ENCODE results near the gene MDGA2.

Gene MDGA2

GRCh38 chr14:47490766-47491165 is 184.6 kb downstream of the MDGA2 start:
- no peak for DNase-seq (ENCODE audit: low read depth in 2 of 2, low spot score in 1 of 2)

GRCh38 chr14:47490353-47490752 is 185.1 kb downstream of the MDGA2 start:
- no peak for DNase-seq (ENCODE audit: low read depth in 2 of 2, low spot score in 1 of 2)

- no peak for DNase-seq (ENCODE audit: low read depth in 2 of 2, low spot score in 1 of 2)
Measured at GRCh38 chr14:47485421-47485820, 190.0 kb downstream of the MDGA2 start.

GRCh38 chr14:47483449-47483848 is 192.0 kb downstream of the MDGA2 start:
- DNase-seq (ENCODE audit: low read depth in 2 of 2, low spot score in 1 of 2) = no peak

- DNase-seq (ENCODE audit: low read depth in 2 of 2, low spot score in 1 of 2) = no peak
Measured at GRCh38 chr14:47471075-47471474, 204.3 kb downstream of the MDGA2 start.

GRCh38 chr14:47466916-47467315 is 208.5 kb downstream of the MDGA2 start:
- DNase-seq (ENCODE audit: low read depth in 2 of 2, low spot score in 1 of 2) = no peak

GRCh38 chr14:47454025-47454424 is 221.4 kb downstream of the MDGA2 start:
- no peak for DNase-seq (ENCODE audit: low read depth in 2 of 2, low spot score in 1 of 2)

- no peak for DNase-seq (ENCODE audit: low read depth in 2 of 2, low spot score in 1 of 2)
Measured at GRCh38 chr14:47447076-47447475, 228.3 kb downstream of the MDGA2 start.

GRCh38 chr14:47442211-47442610 is 233.2 kb downstream of the MDGA2 start:
- DNase-seq (ENCODE audit: low read depth in 2 of 2, low spot score in 1 of 2) = no peak

GRCh38 chr14:47439953-47440352 is 235.5 kb downstream of the MDGA2 start:
- DNase-seq (ENCODE audit: low read depth in 2 of 2, low spot score in 1 of 2) = no peak

GRCh38 chr14:47438650-47439140 is 236.7 kb downstream of the MDGA2 start:
- no peak for DNase-seq (ENCODE audit: low read depth in 2 of 2, low spot score in 1 of 2)

- DNase-seq (ENCODE audit: low read depth in 2 of 2, low spot score in 1 of 2) = no peak
Measured at GRCh38 chr14:47435331-47435965, 240.0 kb downstream of the MDGA2 start.

- DNase-seq (ENCODE audit: low read depth in 2 of 2, low spot score in 1 of 2) = no peak
Measured at GRCh38 chr14:47427629-47428028, 247.8 kb downstream of the MDGA2 start.

- DNase-seq (ENCODE audit: low read depth in 2 of 2, low spot score in 1 of 2) = no peak
Measured at GRCh38 chr14:47425302-47425701, 250.1 kb downstream of the MDGA2 start.

GRCh38 chr14:47422191-47422590 is 253.2 kb downstream of the MDGA2 start:
- no peak for DNase-seq (ENCODE audit: low read depth in 2 of 2, low spot score in 1 of 2)

GRCh38 chr14:47411523-47411922 is 263.9 kb downstream of the MDGA2 start:
- DNase-seq (ENCODE audit: low read depth in 2 of 2, low spot score in 1 of 2) = no peak

GRCh38 chr14:47392326-47392725 is 283.1 kb downstream of the MDGA2 start:
- DNase-seq (ENCODE audit: low read depth in 2 of 2, low spot score in 1 of 2) = no peak

GRCh38 chr14:47390831-47391504 is 284.4 kb downstream of the MDGA2 start:
- DNase-seq (ENCODE audit: low read depth in 2 of 2, low spot score in 1 of 2) = no peak

- DNase-seq (ENCODE audit: low read depth in 2 of 2, low spot score in 1 of 2) = no peak
Measured at GRCh38 chr14:47389535-47389934, 285.9 kb downstream of the MDGA2 start.

GRCh38 chr14:47366006-47366405 is 309.4 kb downstream of the MDGA2 start:
- no peak for DNase-seq (ENCODE audit: low read depth in 2 of 2, low spot score in 1 of 2)

GRCh38 chr14:47365233-47365632 is 310.2 kb downstream of the MDGA2 start:
- DNase-seq (ENCODE audit: low read depth in 2 of 2, low spot score in 1 of 2) = no peak

GRCh38 chr14:47353186-47353585 is 322.2 kb downstream of the MDGA2 start:
- no peak for DNase-seq (ENCODE audit: low read depth in 2 of 2, low spot score in 1 of 2)

- no peak for DNase-seq (ENCODE audit: low read depth in 2 of 2, low spot score in 1 of 2)
Measured at GRCh38 chr14:47346849-47347248, 328.6 kb downstream of the MDGA2 start.

Data from stimulated activated CD8-positive, alpha-beta memory T cell treated with anti-CD3 and anti-CD28 coated beads, Interleukin-4, amount 100 ng/mL, for 1 hour (primary cell).